Activated CD4-positive, alpha-beta memory T cell treated with anti-CD3 and anti-CD28 coated beads for 36 hours (primary cell): ENCODE results near the gene SNRNP48. TPM values are rescaled to one million over a fixed set of nuclear protein-coding genes. Genes with fewer than 3 reads are reported as not detected.

ENCODE experiments used
- CTCF ChIA-PET: fragments of 350-600 bp; sonication (Branson Sonifier 250); formaldehyde crosslinking; loops from one replicate; lab custom pipeline; 2021; ENCODE audit warnings: antibody characterized with exemption, inconsistent platforms; lab: Charles Lee
- POLR2A ChIA-PET: fragments of 350-600 bp; sonication (Branson Sonifier 250); formaldehyde crosslinking; loops from one replicate; lab custom pipeline; 2021; ENCODE audit warnings: antibody characterized with exemption; lab: Charles Lee
- DNase-seq: peaks from one replicate; pipeline ENCODE4 v3.0.0-alpha.2; 2020
- H3K27ac Mint-ChIP-seq: one replicate; pipeline ENCODE4 v1.8.0; 2021; ENCODE audit warnings: mixed read lengths
- H3K27me3 Mint-ChIP-seq: one replicate; pipeline ENCODE4 v1.8.0; 2021; ENCODE audit warnings: mixed read lengths
- H3K36me3 Mint-ChIP-seq: one replicate; pipeline ENCODE4 v1.8.0; 2021; ENCODE audit warnings: mixed read lengths
- H3K4me1 Mint-ChIP-seq: one replicate; pipeline ENCODE4 v1.8.0; 2021; ENCODE audit warnings: low read depth, mixed read lengths
- H3K4me3 Mint-ChIP-seq: one replicate; pipeline ENCODE4 v1.8.0; 2021; ENCODE audit warnings: mild to moderate bottlenecking, mixed read lengths
- H3K9me3 Mint-ChIP-seq: one replicate; pipeline ENCODE4 v1.8.0; 2021; ENCODE audit warnings: mixed read lengths
- intact Hi-C: fragments of 100-400 bp; cut with micrococcal nuclease; formaldehyde crosslinking; loops from one replicate; pipeline ENCODE4 v1.15.1; 2023
- total RNA-seq, 2 experiments: library from RNA; stranded (reverse); gene quantifications; one replicate each; pipeline ENCODE4 v1.2.3, GENCODE V29; 2021

Gene SNRNP48
- total RNA-seq, 2 experiments from 2014 or later = 21.1 to 21.8 TPM

DNA sequence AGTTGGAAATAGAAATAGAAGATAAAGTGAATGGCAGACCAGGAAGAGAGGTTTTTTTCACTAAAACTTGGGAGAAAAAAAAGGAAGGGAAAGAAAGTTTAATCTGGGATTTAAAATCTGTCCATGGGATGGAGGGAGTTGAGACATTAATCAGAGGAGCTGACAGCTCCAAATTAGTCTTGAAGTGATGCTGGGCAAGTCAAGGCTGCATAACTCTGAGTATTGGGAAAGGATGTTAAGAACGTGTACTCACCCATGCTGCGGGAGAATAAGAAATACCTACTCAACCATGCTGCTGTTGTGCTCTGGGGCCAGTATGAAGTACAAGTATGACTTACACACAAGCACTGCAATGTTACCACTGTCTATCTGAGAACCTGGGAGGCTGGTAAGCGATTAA lies 47.5 kb downstream of the SNRNP48 start:
- CTCF ChIA-PET = no interaction called here
- POLR2A ChIA-PET = no interaction called here
- intact Hi-C loops = no loop called here
- no peaks in the 10 kb centered on the region for H3K36me3 Mint-ChIP-seq
- H3K4me1 Mint-ChIP-seq = no peaks in the 10 kb centered on the region
- no peaks in the 10 kb centered on the region for H3K9me3 Mint-ChIP-seq
- no peak overlapping the region for H3K27ac Mint-ChIP-seq
- DNase-seq = no peak
- no peak overlapping the region for H3K4me3 Mint-ChIP-seq
- peaks cover 3% of the 10 kb centered on the region for H3K27me3 Mint-ChIP-seq

DNA sequence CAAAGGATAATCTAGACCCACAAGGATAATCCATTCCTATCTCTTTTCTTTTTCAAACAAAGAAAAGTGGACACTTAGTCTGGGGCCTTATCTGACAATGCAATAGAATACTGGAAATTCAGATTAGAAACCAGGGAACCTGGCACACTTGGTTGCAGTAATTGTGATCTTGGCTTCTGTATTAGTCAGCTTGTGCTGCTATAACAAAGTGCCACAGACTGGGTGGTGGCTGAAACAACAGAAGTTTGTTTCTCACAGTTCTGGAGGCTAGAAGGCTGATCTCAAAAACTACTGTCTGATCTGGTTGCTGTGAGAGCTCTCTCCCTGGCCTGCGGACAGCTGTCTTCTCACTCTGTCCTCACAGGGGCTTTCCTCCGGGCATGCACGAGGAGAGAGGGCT lies 49.4 kb downstream of the SNRNP48 start:
- intact Hi-C loops = no loop called here
- Mint-ChIP-seq H3K36me3 (no peaks in the 10 kb centered on the region), H3K27ac (no peak overlapping the region), H3K4me1 (no peaks in the 10 kb centered on the region), H3K9me3 (no peaks in the 10 kb centered on the region), H3K27me3 (peaks cover 3% of the 10 kb centered on the region), H3K4me3 (no peak overlapping the region)
- no peak for DNase-seq
- ChIA-PET POLR2A (no interaction called here), CTCF (no interaction called here)

DNA sequence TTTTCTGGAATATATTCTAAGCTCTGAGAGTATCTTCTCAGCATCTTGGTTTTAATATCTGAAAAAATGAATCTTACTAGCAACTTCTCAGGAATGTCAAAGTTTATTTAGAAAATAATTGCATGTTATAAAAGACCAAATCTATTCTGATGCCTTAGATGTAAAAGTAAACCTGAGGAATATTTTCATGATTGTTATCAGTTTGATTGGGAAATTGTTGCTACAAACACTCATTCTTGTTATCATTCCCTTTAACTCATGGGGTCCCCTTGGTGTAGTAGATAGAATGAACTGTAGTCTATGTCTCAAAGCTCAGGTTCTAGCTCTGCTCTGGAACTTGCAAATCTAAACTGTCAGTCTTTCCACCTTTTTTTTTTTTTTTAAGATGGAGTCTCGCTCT lies 50.0 kb downstream of the SNRNP48 start:
- ChIA-PET POLR2A (no interaction called here), CTCF (no interaction called here)
- H3K27me3 Mint-ChIP-seq = peaks cover 3% of the 10 kb centered on the region
- H3K4me1 Mint-ChIP-seq = no peaks in the 10 kb centered on the region
- intact Hi-C loops = no loop called here
- no peaks in the 10 kb centered on the region for H3K9me3 Mint-ChIP-seq
- H3K27ac Mint-ChIP-seq = no peak overlapping the region
- H3K36me3 Mint-ChIP-seq = no peaks in the 10 kb centered on the region
- H3K4me3 Mint-ChIP-seq = no peak overlapping the region
- no peak for DNase-seq

DNA sequence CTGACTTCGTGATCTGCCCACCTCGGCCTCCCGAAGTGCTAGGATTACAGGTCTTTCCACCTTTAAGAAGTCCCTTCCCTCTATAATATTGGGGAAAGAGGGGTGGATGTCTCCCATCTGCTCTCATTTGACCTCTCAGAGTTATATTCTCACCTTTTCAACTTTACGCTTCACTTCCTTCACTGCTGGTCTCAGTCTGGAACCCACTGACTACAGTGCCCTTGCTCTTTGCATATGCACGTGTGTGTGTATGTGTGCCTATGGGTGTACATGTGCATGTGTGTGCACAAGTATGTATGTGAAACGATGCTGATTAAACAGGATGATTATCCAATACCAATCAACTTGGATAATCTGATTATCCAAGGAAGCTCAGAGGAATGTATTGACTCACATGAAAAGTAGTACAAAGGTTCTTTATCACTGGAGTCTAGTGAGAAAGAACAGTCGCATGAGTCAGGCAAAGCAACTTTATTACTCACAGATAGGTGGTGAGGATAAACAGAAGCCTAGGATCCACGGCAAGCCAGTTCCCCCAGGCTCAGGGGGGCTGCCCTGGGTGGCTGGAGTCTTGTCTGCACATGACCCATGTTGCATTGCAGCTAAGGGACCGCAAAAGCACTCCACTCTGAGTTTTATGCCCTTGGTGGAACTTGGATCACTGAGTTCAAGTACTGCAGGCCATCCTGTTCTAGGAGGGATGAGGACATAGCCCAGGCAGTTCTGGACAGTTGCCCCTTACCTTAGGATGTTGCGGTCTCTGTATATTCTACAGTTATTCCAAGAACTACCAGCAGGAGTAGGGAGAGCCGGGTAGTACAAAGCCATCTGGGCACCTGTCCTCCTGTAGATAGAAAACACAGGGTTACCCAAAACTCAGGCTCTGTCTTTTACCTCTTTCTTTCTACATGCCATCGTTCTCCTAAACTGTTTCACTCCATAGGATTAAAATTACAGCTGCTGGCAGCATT lies 50.9 kb downstream of the SNRNP48 start:
- intact Hi-C loops = no loop called here
- Mint-ChIP-seq H3K9me3 (no peaks in the 10 kb centered on the region), H3K27ac (no peak overlapping the region), H3K27me3 (peaks cover 2% of the 10 kb centered on the region), H3K36me3 (no peaks in the 10 kb centered on the region), H3K4me1 (no peaks in the 10 kb centered on the region), H3K4me3 (no peak overlapping the region)
- ChIA-PET CTCF (no interaction called here), POLR2A (no interaction called here)
- no peak for DNase-seq

DNA sequence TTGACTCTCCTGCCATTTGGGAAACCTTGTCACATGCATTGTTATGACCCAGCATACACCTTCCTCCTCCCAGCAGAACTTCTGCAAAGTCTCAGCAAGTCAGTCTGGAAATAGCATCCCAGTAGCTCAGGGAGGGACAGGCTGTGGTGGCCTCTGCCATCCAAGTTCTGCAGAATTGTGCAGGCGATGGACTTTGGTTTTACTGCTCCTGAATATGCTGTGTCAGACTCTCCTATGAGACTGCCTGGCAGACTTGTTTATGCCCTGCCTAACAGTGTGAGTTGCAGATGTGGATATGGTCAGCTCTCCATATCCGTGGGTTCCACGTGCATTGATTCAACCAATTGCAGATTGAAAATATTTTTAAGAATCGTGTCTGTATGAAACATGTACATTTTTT lies 52.8 kb downstream of the SNRNP48 start:
- peaks cover 6% of the 10 kb centered on the region for H3K4me1 Mint-ChIP-seq
- no peak for DNase-seq
- CTCF ChIA-PET = no interaction called here
- H3K27ac Mint-ChIP-seq = no peak overlapping the region
- no peaks in the 10 kb centered on the region for H3K27me3 Mint-ChIP-seq
- H3K36me3 Mint-ChIP-seq = no peaks in the 10 kb centered on the region
- H3K9me3 Mint-ChIP-seq = no peaks in the 10 kb centered on the region
- H3K4me3 Mint-ChIP-seq = no peak overlapping the region
- intact Hi-C loops = no loop called here
- POLR2A ChIA-PET = no interaction called here

DNA sequence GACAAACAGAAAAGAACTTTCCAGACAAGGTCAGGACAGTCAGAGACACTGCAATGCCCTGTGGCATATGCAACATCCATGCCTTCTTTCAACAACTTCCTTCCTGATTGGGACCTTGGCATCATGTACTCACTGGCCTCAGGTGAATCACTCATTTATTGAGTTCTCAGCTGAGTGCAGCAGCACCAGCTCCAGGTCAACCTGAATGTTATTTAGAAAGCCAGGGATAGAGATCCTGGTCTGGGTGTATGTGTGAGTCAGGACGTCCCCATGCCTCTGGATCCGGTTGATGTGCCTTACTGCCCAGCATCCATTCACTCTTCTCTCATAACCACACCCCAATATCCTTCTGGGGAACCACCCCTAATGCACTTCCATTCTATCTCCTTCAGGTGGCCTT lies 54.4 kb downstream of the SNRNP48 start:
- Mint-ChIP-seq H3K4me3 (no peak overlapping the region), H3K36me3 (no peaks in the 10 kb centered on the region), H3K9me3 (no peaks in the 10 kb centered on the region), H3K27me3 (no peaks in the 10 kb centered on the region), H3K27ac (no peak overlapping the region), H3K4me1 (peaks cover 7% of the 10 kb centered on the region)
- CTCF ChIA-PET = no interaction called here
- no peak for DNase-seq
- POLR2A ChIA-PET = no interaction called here
- intact Hi-C loops = no loop called here

DNA sequence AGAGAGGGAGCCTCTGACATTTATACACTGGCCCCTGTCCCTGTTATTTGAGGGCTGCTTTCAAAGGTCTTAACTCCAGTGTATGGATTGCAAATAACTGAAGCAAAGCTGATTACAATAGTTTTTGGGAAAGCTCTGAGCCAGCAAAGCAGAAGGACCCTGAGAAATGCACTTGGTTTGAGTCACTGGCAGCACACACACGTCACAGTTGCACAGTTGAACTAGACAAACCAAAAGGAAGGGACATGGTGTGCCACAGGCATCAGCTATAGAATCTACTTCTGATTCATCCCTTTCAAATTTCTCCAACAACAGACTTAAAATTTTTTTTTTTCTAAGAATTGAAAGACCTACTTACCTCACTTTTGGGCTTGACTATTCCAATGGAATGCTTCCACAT lies 56.4 kb downstream of the SNRNP48 start:
- no peak overlapping the region for H3K27ac Mint-ChIP-seq
- H3K27me3 Mint-ChIP-seq = no peaks in the 10 kb centered on the region
- H3K4me3 Mint-ChIP-seq = no peak overlapping the region
- H3K36me3 Mint-ChIP-seq = no peaks in the 10 kb centered on the region
- POLR2A ChIA-PET = no interaction called here
- peaks cover 7% of the 10 kb centered on the region for H3K4me1 Mint-ChIP-seq
- no peaks in the 10 kb centered on the region for H3K9me3 Mint-ChIP-seq
- peak; percentile 21 for DNase-seq
- CTCF ChIA-PET = no interaction called here
- intact Hi-C loops = no loop called here

DNA sequence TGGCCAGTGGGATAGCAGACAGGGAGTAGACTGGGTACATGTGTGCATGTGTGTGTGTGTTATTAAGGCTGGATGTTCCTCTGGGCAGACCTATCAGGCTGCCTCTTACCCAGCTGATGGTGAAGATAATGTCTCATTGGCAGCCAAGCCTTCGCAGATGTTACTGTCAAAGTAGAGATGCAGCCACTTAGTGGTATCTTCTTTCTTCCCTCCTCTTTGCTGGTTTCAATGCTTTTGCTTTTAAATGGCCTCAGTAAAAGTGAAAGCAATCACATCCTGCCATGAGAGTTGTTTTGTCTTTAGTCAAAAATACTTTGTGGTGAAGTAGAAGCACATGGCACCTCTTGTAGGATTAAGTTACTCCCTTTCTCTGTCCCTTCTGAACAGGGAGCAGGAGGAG lies 57.5 kb downstream of the SNRNP48 start:
- no peaks in the 10 kb centered on the region for H3K9me3 Mint-ChIP-seq
- H3K4me3 Mint-ChIP-seq = no peak overlapping the region
- CTCF ChIA-PET = no interaction called here
- DNase-seq = no peak
- POLR2A ChIA-PET = no interaction called here
- no peaks in the 10 kb centered on the region for H3K27me3 Mint-ChIP-seq
- no peaks in the 10 kb centered on the region for H3K36me3 Mint-ChIP-seq
- intact Hi-C loops = no loop called here
- H3K4me1 Mint-ChIP-seq = peaks cover 7% of the 10 kb centered on the region
- H3K27ac Mint-ChIP-seq = peak overlapping the region; percentile 23

DNA sequence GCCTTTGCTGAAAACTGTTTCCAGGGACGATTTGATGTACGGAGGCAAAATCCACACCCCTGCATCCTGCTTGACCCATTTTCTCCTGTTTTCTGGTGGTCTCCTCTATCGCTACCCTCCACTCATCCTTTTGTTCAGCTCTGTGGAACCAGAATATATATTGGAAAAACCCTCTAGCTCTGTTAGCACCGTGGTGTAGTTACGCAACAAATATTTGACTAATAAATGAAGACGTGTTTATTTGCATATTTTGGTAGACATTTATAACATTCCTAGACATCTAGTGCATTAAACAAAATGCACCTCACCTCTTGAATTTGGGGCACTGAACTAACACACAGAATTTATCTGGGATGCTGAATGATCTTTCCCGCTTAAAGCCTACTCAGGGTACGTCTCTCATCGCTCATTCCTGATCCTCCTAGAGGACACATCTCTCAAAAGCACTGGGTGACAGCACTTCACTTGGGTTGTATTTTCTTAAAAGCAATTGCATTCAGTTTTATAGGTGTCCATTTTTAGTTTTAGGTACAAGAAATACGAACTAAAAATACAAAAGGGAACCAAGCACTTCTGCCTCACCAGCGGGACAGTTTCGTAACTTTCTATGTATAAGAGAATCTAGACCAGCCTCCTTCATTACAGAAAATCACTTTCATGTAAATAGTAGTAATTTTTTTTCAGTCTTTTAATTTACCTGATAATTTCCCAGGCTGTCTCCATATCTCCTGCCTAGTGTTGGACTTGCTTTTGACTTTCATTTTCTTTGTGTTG lies 59.2 kb downstream of the SNRNP48 start:
- H3K9me3 Mint-ChIP-seq = no peaks in the 10 kb centered on the region
- ChIA-PET POLR2A (no interaction called here), CTCF (no interaction called here)

DNA sequence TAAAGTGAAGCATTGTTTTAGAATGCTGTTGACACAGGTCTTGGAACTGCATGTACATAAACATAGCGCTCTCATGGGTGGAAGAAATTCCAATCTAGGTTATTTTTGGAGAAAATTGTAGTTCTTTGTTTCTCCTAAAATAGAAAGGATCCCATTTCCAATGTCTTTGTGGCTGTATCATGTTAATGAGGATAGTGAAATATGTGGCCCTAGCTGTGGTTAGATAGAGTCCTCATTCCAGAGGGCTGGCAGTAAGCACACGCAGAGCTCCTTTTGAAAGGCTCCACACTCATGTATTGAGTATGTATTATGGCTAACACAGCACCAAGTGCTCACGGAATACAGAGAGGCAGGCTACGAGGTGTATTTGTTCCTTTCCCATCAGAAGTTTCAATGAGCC lies 60.9 kb downstream of the SNRNP48 start:
- Mint-ChIP-seq H3K4me1 (peaks cover 7% of the 10 kb centered on the region), H3K9me3 (no peaks in the 10 kb centered on the region), H3K27ac (no peak overlapping the region), H3K4me3 (no peak overlapping the region), H3K36me3 (no peaks in the 10 kb centered on the region), H3K27me3 (no peaks in the 10 kb centered on the region)
- intact Hi-C loops = no loop called here
- DNase-seq = no peak
- CTCF ChIA-PET = no interaction called here
- POLR2A ChIA-PET = no interaction called here

More for the DNA sequence above, 59.2 kb downstream of the SNRNP48 start:
- DNase-seq = no peak
- H3K4me3 Mint-ChIP-seq = no peak overlapping the region
- H3K27ac Mint-ChIP-seq = no peak overlapping the region
- peaks cover 7% of the 10 kb centered on the region for H3K4me1 Mint-ChIP-seq
- H3K36me3 Mint-ChIP-seq = no peaks in the 10 kb centered on the region
- intact Hi-C loops = no loop called here
- H3K27me3 Mint-ChIP-seq = no peaks in the 10 kb centered on the region

DNA sequence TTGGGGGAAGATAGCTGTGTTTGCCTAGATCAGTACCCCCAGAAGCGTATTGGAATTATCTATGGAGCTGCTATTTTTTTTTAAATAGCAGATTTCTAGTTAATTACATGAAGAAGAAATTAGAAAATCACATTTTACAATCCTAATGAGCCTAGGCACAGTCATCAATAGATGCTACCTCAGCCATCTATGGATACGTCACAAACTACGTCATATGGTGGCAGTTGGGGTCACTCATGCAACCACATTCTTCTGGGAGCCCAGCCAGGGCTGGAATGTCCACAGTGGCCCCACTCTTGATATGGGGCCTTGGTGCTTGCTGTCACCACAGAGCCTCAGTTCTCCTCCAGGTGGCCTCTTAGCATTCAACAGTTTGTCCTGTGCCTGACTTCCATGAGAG lies 63.0 kb downstream of the SNRNP48 start:
- H3K27ac Mint-ChIP-seq = no peak overlapping the region
- CTCF ChIA-PET = interaction anchor here (0.6 kb wide), 1 partner anchor 18 kb away, joined by 3 read pairs; no protein-coding TSS in a partner anchor
- POLR2A ChIA-PET = no interaction called here
- intact Hi-C loops = no loop called here
- no peaks in the 10 kb centered on the region for H3K4me1 Mint-ChIP-seq
- H3K9me3 Mint-ChIP-seq = no peaks in the 10 kb centered on the region
- DNase-seq = no peak
- no peaks in the 10 kb centered on the region for H3K27me3 Mint-ChIP-seq
- H3K4me3 Mint-ChIP-seq = no peak overlapping the region
- no peaks in the 10 kb centered on the region for H3K36me3 Mint-ChIP-seq

DNA sequence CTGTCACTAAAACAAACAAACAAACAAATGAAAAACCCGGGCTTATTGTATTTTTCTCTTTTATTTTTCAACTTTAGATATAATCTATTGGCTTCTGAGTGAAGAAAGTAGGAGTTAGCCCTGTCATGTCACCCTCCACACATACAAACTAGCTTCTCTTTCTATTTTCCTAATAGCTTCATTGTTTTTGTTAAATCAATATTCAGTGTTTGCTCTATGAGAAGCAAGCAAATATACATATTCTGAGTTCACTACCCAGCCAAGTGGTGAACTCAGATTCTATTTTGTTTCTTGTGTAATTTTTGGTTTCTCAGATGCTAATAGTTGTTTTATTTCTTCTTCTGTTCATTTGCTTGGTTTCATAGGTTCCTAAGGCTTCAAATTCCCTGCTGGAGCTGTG lies 66.4 kb downstream of the SNRNP48 start:
- Mint-ChIP-seq H3K36me3 (no peaks in the 10 kb centered on the region), H3K27me3 (peaks cover 7% of the 10 kb centered on the region), H3K27ac (no peak overlapping the region), H3K9me3 (no peaks in the 10 kb centered on the region), H3K4me3 (no peak overlapping the region), H3K4me1 (no peaks in the 10 kb centered on the region)
- CTCF ChIA-PET = no interaction called here
- POLR2A ChIA-PET = no interaction called here
- no peak for DNase-seq
- intact Hi-C loops = no loop called here
